Uterus (tissue), 2 donors: ENCODE measurements around the gene LAMTOR5.

Experiments
- POLR2A ChIP-seq, 2 donors: fragments of 450-650 bp; IDR thresholded peaks; one replicate each; pipeline ENCODE4 v1.6.1; 2016; ENCODE audit warnings: antibody characterized with exemption in 2 of 2, mild to moderate bottlenecking in 1 of 2, moderate library complexity in 1 of 2
- TF ChIP-seq, protein P1 (sequence below), 4 experiments: fragments of 200-600 bp in 2 of 4; fragments of 450-650 bp in 2 of 4; sonication (generic) in 2 of 4; IDR thresholded peaks; one replicate each; pipeline ENCODE4 v1.5.1; 2016 to 2019; ENCODE audit warnings: antibody characterized with exemption in 4 of 4, mild to moderate bottlenecking in 2 of 4, moderate library complexity in 1 of 4

DNA sequence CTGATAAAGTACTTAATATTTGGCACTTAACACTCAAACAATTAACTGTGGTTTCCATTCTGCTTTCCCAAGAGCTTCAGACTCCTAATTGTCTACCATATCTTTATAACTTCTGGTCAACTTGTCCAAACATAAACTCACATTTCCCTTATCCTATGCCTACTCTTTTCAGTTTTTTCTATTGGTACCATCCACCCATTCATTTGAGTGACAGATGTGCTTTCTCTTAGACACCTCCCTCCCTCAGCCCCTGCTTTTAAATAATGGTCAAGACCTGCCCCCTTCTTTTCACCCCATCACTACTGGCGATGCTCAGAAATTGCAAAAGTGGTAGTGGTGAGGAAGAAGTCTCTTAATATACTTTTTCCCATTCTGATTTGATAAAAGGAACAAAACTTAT, 22.1 kb downstream of the LAMTOR5 start:
- TF ChIP-seq, protein P1, sequence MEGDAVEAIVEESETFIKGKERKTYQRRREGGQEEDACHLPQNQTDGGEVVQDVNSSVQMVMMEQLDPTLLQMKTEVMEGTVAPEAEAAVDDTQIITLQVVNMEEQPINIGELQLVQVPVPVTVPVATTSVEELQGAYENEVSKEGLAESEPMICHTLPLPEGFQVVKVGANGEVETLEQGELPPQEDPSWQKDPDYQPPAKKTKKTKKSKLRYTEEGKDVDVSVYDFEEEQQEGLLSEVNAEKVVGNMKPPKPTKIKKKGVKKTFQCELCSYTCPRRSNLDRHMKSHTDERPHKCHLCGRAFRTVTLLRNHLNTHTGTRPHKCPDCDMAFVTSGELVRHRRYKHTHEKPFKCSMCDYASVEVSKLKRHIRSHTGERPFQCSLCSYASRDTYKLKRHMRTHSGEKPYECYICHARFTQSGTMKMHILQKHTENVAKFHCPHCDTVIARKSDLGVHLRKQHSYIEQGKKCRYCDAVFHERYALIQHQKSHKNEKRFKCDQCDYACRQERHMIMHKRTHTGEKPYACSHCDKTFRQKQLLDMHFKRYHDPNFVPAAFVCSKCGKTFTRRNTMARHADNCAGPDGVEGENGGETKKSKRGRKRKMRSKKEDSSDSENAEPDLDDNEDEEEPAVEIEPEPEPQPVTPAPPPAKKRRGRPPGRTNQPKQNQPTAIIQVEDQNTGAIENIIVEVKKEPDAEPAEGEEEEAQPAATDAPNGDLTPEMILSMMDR (IDR thresholded peaks at IDR 0.05): no peak
- no peak for TF ChIP-seq POLR2A (IDR thresholded peaks at IDR 0.05)
